ENCODE measurements around the gene FUCA1. TPM values are rescaled to one million over a fixed set of nuclear protein-coding genes. Genes with fewer than 3 reads are reported as not detected.

The FUCA1 gene
- total and polyA plus RNA-seq, 3 experiments from 2014 or later: 14.1 to 17.2 (median 15.7) TPM

DNA sequence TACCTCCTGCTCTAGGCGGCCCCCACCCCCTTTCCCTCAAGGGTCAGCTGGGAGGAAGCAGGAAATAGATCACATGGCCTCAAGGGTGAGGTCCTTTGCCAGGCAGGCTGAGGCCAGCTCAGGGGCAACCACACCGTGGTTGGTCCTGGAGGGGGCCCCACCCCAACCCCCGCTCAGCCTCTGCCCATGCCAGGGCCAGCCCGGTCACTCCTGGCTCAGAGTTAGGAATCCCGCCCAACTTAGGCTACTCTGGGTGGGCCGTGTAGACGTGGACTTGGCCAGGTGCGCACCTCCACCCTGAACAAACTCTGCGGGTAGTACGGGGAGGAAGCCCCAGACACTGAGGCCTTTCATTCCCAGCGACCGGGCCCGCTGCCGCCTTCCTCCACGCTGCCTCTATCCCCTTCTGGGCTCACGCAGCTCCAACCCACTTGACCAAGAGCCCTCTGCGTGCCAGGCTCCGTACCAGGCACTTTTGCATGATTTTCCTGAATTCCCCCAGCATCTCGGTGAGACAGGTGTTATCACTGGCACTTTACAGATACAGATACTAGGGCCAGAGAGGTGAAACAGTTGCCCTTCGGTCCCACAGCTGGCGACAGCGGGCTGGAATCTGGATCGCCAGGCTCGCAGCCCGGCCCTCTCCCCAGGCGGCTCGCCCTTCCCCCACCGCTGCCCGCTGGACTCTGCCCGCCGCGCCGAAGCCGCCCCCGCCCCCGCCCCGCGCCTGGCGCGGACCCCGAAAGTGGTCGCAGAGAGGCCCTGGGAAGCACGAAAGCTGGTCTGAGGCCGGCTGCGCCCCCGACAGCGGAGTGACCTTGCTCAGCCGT is 68.3 kb downstream of the FUCA1 start:
- no peaks in the 10 kb centered on the region for H3K9me3 ChIP-seq (ENCODE audit: low read length)
- peak overlapping the region; percentile 85 to 97 (median 91) for H3K4me3 Mint-ChIP-seq
- peaks cover 0 to 37% (median 0%) of the 10 kb centered on the region in 3 donors for H3K36me3 Mint-ChIP-seq

DNA sequence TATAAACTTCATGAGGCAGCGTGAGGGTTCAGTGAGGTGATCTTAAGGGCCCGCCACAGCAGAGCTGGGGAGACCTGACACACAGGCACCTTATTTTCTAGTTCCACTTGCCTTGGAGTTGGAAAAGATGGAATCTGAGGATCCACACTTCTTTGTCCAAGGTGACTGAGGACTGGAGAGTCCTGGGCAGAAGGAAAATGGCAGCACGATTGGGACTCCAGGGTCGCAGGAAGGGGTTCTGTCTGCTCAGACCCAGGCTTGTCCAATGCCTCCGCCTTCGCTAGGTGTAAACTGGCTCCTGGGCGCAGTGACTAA is 68.9 kb downstream of the FUCA1 start:
- peak overlapping the region in 6 of 8 donors; percentile 43 to 82 (median 64) for H3K27ac Mint-ChIP-seq
- ChIA-PET CTCF (interaction anchor here (1.3 to 1.6 kb wide), 2 partner anchors 8 to 117 kb away, joined by 3 to 8 read pairs; partner anchors contain the start of gene LYPLA2), POLR2A (interaction anchor here (0.9 to 2.6 kb wide), 2 partner anchors 20 to 26 kb away, joined by 4 to 10 read pairs; partner anchors contain the start of genes HMGCL and PITHD1)
- Histone ChIP-seq H3K4me3 (ENCODE audit: low read length) (peak overlapping the region; percentile 70), H3K4me1 (ENCODE audit: insufficient read depth, low read length) (peaks cover 20% of the 10 kb centered on the region), H3K27me3 (ENCODE audit: insufficient read depth, low read length, poor library complexity, severe bottlenecking) (no peaks in the 10 kb centered on the region), H3K36me3 (ENCODE audit: insufficient read depth, low read length) (no peaks in the 10 kb centered on the region), H3K27ac (ENCODE audit: low read depth, low read length) (peak overlapping the region; percentile 85), H3K9me3 (ENCODE audit: low read length) (no peaks in the 10 kb centered on the region)
- H3K27me3 Mint-ChIP-seq: no peaks in the 10 kb centered on the region
- DNase-seq: no peak
- H3K36me3 Mint-ChIP-seq: peaks cover 0 to 39% (median 0%) of the 10 kb centered on the region in 3 donors
- H3K9me3 Mint-ChIP-seq: no peaks in the 10 kb centered on the region
- H3K4me3 Mint-ChIP-seq: peak overlapping the region; percentile 85 to 97 (median 91)
- H3K4me1 Mint-ChIP-seq: peaks cover 13 to 24% (median 19%) of the 10 kb centered on the region in 3 donors

More for the DNA sequence above, 68.3 kb downstream of the FUCA1 start:
- Histone ChIP-seq H3K36me3 (ENCODE audit: insufficient read depth, low read length) (no peaks in the 10 kb centered on the region), H3K27me3 (ENCODE audit: insufficient read depth, low read length, poor library complexity, severe bottlenecking) (no peaks in the 10 kb centered on the region), H3K4me3 (ENCODE audit: low read length) (peak overlapping the region; percentile 70), H3K27ac (ENCODE audit: low read depth, low read length) (peak overlapping the region; percentile 85), H3K4me1 (ENCODE audit: insufficient read depth, low read length) (peaks cover 20% of the 10 kb centered on the region)
- ChIA-PET CTCF (interaction anchor here (1.6 to 1.8 kb wide), 2 partner anchors 8 to 28 kb away, joined by 4 to 8 read pairs; partner anchors contain the start of gene LYPLA2), POLR2A (interaction anchor here (0.6 to 2.9 kb wide), 6 partner anchors 8 to 242 kb away, joined by 3 to 20 read pairs (median 7); partner anchors contain the start of genes HMGCL, LYPLA2, PITHD1 and PNRC2)
- no peaks in the 10 kb centered on the region for H3K27me3 Mint-ChIP-seq
- H3K27ac Mint-ChIP-seq: peak overlapping the region; percentile 66 to 96 (median 90)
- no peaks in the 10 kb centered on the region for H3K9me3 Mint-ChIP-seq
- peak in 1 of 5 donors; percentile 24 for DNase-seq
- H3K4me1 Mint-ChIP-seq: peaks cover 15 to 24% (median 19%) of the 10 kb centered on the region in 3 donors

- H3K27me3 Mint-ChIP-seq: no peaks in the 10 kb centered on the region
- H3K27ac ChIP-seq (ENCODE audit: low read depth, low read length): no peak overlapping the region
- H3K36me3 ChIP-seq (ENCODE audit: insufficient read depth, low read length): no peaks in the 10 kb centered on the region
- DNase-seq: no peak
- peaks cover 13 to 24% (median 19%) of the 10 kb centered on the region in 3 donors for H3K4me1 Mint-ChIP-seq
- H3K4me3 Mint-ChIP-seq: peak overlapping the region; percentile 58 to 96 (median 91)
- H3K27me3 ChIP-seq (ENCODE audit: insufficient read depth, low read length, poor library complexity, severe bottlenecking): no peaks in the 10 kb centered on the region
- ChIA-PET POLR2A (interaction anchor here (0.9 to 2.6 kb wide), 2 partner anchors 20 to 27 kb away, joined by 4 to 10 read pairs; partner anchors contain the start of genes HMGCL and PITHD1), CTCF (interaction anchor here (1.3 kb wide), 2 partner anchors 10 to 118 kb away, joined by 3 to 4 read pairs; no protein-coding TSS in a partner anchor)
- peaks cover 20% of the 10 kb centered on the region for H3K4me1 ChIP-seq (ENCODE audit: insufficient read depth, low read length)
- H3K9me3 Mint-ChIP-seq: no peaks in the 10 kb centered on the region
- peaks cover 0 to 36% (median 0%) of the 10 kb centered on the region in 3 donors for H3K36me3 Mint-ChIP-seq
- H3K27ac Mint-ChIP-seq: peak overlapping the region in 5 of 8 donors; percentile 50 to 70 (median 57)
- H3K9me3 ChIP-seq (ENCODE audit: low read length): no peaks in the 10 kb centered on the region
- no peak overlapping the region for H3K4me3 ChIP-seq (ENCODE audit: low read length)
Observed at GRCh38 chr1:23798662-23799142, 69.4 kb downstream of the FUCA1 start.

- H3K4me1 Mint-ChIP-seq: peaks cover 15 to 30% (median 19%) of the 10 kb centered on the region in 3 donors
Observed at GRCh38 chr1:23797478-23798448, 70.3 kb downstream of the FUCA1 start.

DNA sequence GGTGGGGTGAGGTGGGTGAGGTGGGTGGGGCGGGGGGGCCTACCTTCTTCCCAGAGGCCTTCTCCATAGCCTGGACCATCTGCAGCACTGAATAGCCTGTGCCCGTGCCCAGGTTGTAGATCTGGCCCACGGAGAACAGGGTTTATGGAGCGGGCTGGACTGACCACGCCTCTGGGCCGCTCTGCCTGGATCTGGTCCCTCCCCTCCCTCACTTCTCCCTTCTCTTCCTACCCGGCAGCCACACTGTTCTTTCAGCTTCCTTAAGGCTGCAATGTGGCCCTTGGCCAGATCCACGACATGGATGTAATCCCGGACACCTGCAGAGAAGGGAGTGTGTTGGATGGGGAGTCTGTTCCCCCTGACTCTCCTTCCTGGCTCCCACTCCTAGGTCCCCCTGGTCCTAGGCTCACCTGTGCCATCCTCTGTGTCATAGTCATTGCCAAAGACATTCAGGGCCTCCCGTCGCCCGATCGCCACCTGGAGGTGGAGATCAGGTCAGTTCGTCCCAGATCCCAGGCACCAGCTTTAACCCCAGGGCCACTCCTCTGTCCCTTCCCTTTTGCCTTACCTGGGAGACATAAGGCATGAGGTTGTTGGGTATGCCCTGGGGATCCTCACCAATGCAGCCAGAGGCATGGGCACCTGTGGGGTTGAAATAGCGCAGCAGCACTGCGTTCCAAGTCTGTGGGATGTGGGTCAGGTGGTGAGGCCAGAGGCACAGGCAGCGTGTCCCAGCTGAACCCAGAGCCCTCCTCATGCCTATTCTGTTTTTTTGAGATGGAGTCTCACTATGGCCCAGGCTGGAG is 71.4 kb downstream of the FUCA1 start:
- Mint-ChIP-seq H3K27ac (peak overlapping the region in 3 of 8 donors; percentile 38 to 80 (median 66)), H3K4me3 (peak overlapping the region in 2 of 7 donors; percentile 32 to 52), H3K9me3 (no peaks in the 10 kb centered on the region), H3K27me3 (no peaks in the 10 kb centered on the region), H3K36me3 (peaks cover 0 to 41% (median 0%) of the 10 kb centered on the region in 3 donors), H3K4me1 (peaks cover 19 to 40% (median 20%) of the 10 kb centered on the region in 3 donors)
- peaks cover 35% of the 10 kb centered on the region for H3K4me1 ChIP-seq (ENCODE audit: insufficient read depth, low read length)
- no peaks in the 10 kb centered on the region for H3K9me3 ChIP-seq (ENCODE audit: low read length)
- no peak overlapping the region for H3K27ac ChIP-seq (ENCODE audit: low read depth, low read length)
- DNase-seq: no peak
- no peak overlapping the region for H3K4me3 ChIP-seq (ENCODE audit: low read length)
- no peaks in the 10 kb centered on the region for H3K36me3 ChIP-seq (ENCODE audit: insufficient read depth, low read length)
- ChIA-PET POLR2A (interaction anchor here (1.3 kb wide), 1 partner anchor 17 kb away, joined by 3 read pairs; no protein-coding TSS in a partner anchor), CTCF (no interaction called here)
- no peaks in the 10 kb centered on the region for H3K27me3 ChIP-seq (ENCODE audit: insufficient read depth, low read length, poor library complexity, severe bottlenecking)

More at GRCh38 chr1:23797478-23798448, 70.3 kb downstream of the FUCA1 start:
- Histone ChIP-seq H3K9me3 (ENCODE audit: low read length) (no peaks in the 10 kb centered on the region), H3K36me3 (ENCODE audit: insufficient read depth, low read length) (no peaks in the 10 kb centered on the region), H3K27me3 (ENCODE audit: insufficient read depth, low read length, poor library complexity, severe bottlenecking) (no peaks in the 10 kb centered on the region), H3K27ac (ENCODE audit: low read depth, low read length) (no peak overlapping the region), H3K4me1 (ENCODE audit: insufficient read depth, low read length) (peaks cover 26% of the 10 kb centered on the region), H3K4me3 (ENCODE audit: low read length) (no peak overlapping the region)
- Mint-ChIP-seq H3K27me3 (no peaks in the 10 kb centered on the region), H3K36me3 (peaks cover 0 to 40% (median 0%) of the 10 kb centered on the region in 3 donors), H3K4me3 (peak overlapping the region in 1 of 7 donors; percentile 52), H3K9me3 (no peaks in the 10 kb centered on the region), H3K27ac (peak overlapping the region in 5 of 8 donors; percentile 37 to 80 (median 66))
- ChIA-PET CTCF (interaction anchor here (1.3 kb wide), 2 partner anchors 9 to 119 kb away, joined by 3 to 4 read pairs; no protein-coding TSS in a partner anchor), POLR2A (interaction anchor here (0.6 to 2.6 kb wide), 2 partner anchors 9 to 19 kb away, joined by 3 to 10 read pairs; partner anchors contain the start of gene PITHD1)
- no peak for DNase-seq

GRCh38 chr1:23795676-23796465 is 72.2 kb downstream of the FUCA1 start:
- Histone ChIP-seq H3K27me3 (ENCODE audit: insufficient read depth, low read length, poor library complexity, severe bottlenecking) (no peaks in the 10 kb centered on the region), H3K4me3 (ENCODE audit: low read length) (no peak overlapping the region), H3K9me3 (ENCODE audit: low read length) (no peaks in the 10 kb centered on the region), H3K4me1 (ENCODE audit: insufficient read depth, low read length) (peaks cover 33% of the 10 kb centered on the region), H3K36me3 (ENCODE audit: insufficient read depth, low read length) (no peaks in the 10 kb centered on the region), H3K27ac (ENCODE audit: low read depth, low read length) (no peak overlapping the region)
- Mint-ChIP-seq H3K27me3 (no peaks in the 10 kb centered on the region), H3K36me3 (peaks cover 0 to 48% (median 0%) of the 10 kb centered on the region in 3 donors), H3K9me3 (no peaks in the 10 kb centered on the region), H3K4me3 (peak overlapping the region in 1 of 7 donors; percentile 2), H3K4me1 (peaks cover 21 to 43% (median 23%) of the 10 kb centered on the region in 3 donors), H3K27ac (peak overlapping the region in 1 of 8 donors; percentile 53)
- DNase-seq: no peak
- ChIA-PET POLR2A (interaction anchor here (1.3 kb wide), 1 partner anchor 16 kb away, joined by 3 read pairs; no protein-coding TSS in a partner anchor), CTCF (no interaction called here)

All from CD8-positive, alpha-beta memory T cell (primary cell).